Bronchial epithelial cell (primary cell): ENCODE results near the gene TET3. TPM values are rescaled to one million over a fixed set of nuclear protein-coding genes. Genes with fewer than 3 reads are reported as not detected.

Experiments used
- DNase-seq: peaks from one replicate; pipeline ENCODE4 v3.0.0-alpha.2; 2010; ENCODE audit warnings: low read depth
- FAIRE-seq: peaks from 2 replicates; lab custom pipeline; 2011; peaks lifted over from hg19 to GRCh38; lab: Jason Lieb, UNC
- H3K27me3 ChIP-seq: 2 replicates; pipeline ENCODE4 v1.5.1; 2011; ENCODE audit warnings: low read length; ENCODE audit not compliant: control insufficient read depth, insufficient read depth
- H3K36me3 ChIP-seq: 2 replicates; pipeline ENCODE4 v1.5.1; 2011; ENCODE audit warnings: low read length; ENCODE audit not compliant: control insufficient read depth, insufficient read depth
- H3K4me3 ChIP-seq: 2 replicates; pipeline ENCODE4 v1.5.1; 2011; ENCODE audit warnings: mild to moderate bottlenecking, low read depth, low read length, control low read depth
- CTCF ChIP-seq: IDR thresholded peaks from 2 replicates; pipeline ENCODE4 v1.5.1; 2011; ENCODE audit warnings: mild to moderate bottlenecking, moderate library complexity, low read length, control low read depth, inconsistent platforms; ENCODE audit not compliant: insufficient read depth, severe bottlenecking
- total RNA-seq: library from RNA; depleted of rRNA; stranded (reverse); fragments of >200 nt; gene quantifications from 2 replicates; pipeline ENCODE4 v1.2.1, GENCODE V29; 2014

TET3 gene
- total RNA-seq, 1 donor from 2014 or later = 5.3 TPM

- FAIRE-seq = no peak
Observed at GRCh38 chr2:73985308-73986084, 786 bp downstream of the TET3 start.

GRCh38 chr2:73986085-73986681 lies 1.5 kb downstream of the TET3 start:
- Histone ChIP-seq H3K27me3 (no peaks in the 10 kb centered on the region), H3K4me3 (peak overlapping the region; percentile 38), H3K36me3 (peaks cover 8% of the 10 kb centered on the region)
- FAIRE-seq (no peak), DNase-seq (no peak)
- TF ChIP-seq CTCF = no peak

More at GRCh38 chr2:73985308-73986084, 786 bp downstream of the TET3 start:
- no peak for DNase-seq
- TF ChIP-seq CTCF = no peak
- Histone ChIP-seq H3K4me3 (peak overlapping the region; percentile 72), H3K27me3 (no peaks in the 10 kb centered on the region), H3K36me3 (peaks cover 8% of the 10 kb centered on the region)

GRCh38 chr2:73987109-73987947 lies 2.6 kb downstream of the TET3 start:
- no peaks in the 10 kb centered on the region for H3K27me3 ChIP-seq
- peak overlapping the region; percentile 29 for H3K4me3 ChIP-seq
- peak; percentile 66 for TF ChIP-seq CTCF
- no peak for FAIRE-seq
- no peak for DNase-seq
- peaks cover 8% of the 10 kb centered on the region for H3K36me3 ChIP-seq

- FAIRE-seq = no peak
- Histone ChIP-seq H3K4me3 (peak overlapping the region; percentile 29), H3K27me3 (no peaks in the 10 kb centered on the region), H3K36me3 (peaks cover 8% of the 10 kb centered on the region)
- DNase-seq = no peak
- TF ChIP-seq CTCF = no peak
Observed at GRCh38 chr2:73987948-73988700, 3.4 kb downstream of the TET3 start.

GRCh38 chr2:73989972-73990371 lies 5.3 kb downstream of the TET3 start:
- FAIRE-seq = no peak
- TF ChIP-seq CTCF = no peak

More at GRCh38 chr2:73989972-73990371, 5.3 kb downstream of the TET3 start:
- no peak overlapping the region for H3K4me3 ChIP-seq
- DNase-seq = no peak
- no peaks in the 10 kb centered on the region for H3K27me3 ChIP-seq
- H3K36me3 ChIP-seq = peaks cover 8% of the 10 kb centered on the region
